Stomach (tissue), 9 donors: ENCODE data around the gene RREB1. TPM values are rescaled to one million over a fixed set of nuclear protein-coding genes. Genes with fewer than 3 reads are reported as not detected.

Experiments used
- DNase-seq, 2 donors: peaks; one replicate each; pipeline versions ENCODE4 v3.0.0 to v3.0.0-alpha.2; 2013 to 2019
- H3K27ac ChIP-seq, 5 donors: fragments of 200-600 bp in 4 of 5; sonication (generic) in 4 of 5; one replicate each; pipeline ENCODE4 v1.5.1; 2013 to 2019; ENCODE audit warnings: mild to moderate bottlenecking in 1 of 5, moderate library complexity in 1 of 5
- H3K27me3 ChIP-seq, 3 donors: fragments of 200-600 bp; sonication (generic); one replicate each; pipeline ENCODE4 v1.5.1; 2017 to 2019; ENCODE audit warnings: mixed run types in 1 of 3
- H3K36me3 ChIP-seq, 4 donors: fragments of 200-600 bp; sonication (generic); 1 replicate in 3 of 4; 2 replicates in 1 of 4; pipeline ENCODE4 v1.5.1; 2016 to 2019
- H3K4me1 ChIP-seq, 4 donors: fragments of 200-600 bp; sonication (generic); one replicate each; pipeline ENCODE4 v1.5.1; 2016 to 2019
- H3K4me3 ChIP-seq, 4 donors: fragments of 200-600 bp; sonication (generic) in 3 of 4; one replicate each; pipeline ENCODE4 v1.5.1; 2016 to 2019; ENCODE audit warnings: mild to moderate bottlenecking in 1 of 4
- H3K9me3 ChIP-seq, 4 donors: fragments of 200-600 bp; sonication (generic); one replicate each; pipeline ENCODE4 v1.5.1; 2016 to 2019
- EP300 ChIP-seq: sonication (generic); formaldehyde crosslinking; IDR thresholded peaks from one replicate; pipeline ENCODE4 v1.6.1; 2017; ENCODE audit warnings: antibody characterized with exemption
- POLR2A ChIP-seq, 4 donors: fragments of 450-650 bp; IDR thresholded peaks; one replicate each; pipeline ENCODE4 v1.6.1; 2016; ENCODE audit warnings: antibody characterized with exemption in 4 of 4, control low read depth in 2 of 4, mild to moderate bottlenecking in 1 of 4, moderate library complexity in 1 of 4
- POLR2AphosphoS5 ChIP-seq, 3 donors: sonication (generic); formaldehyde crosslinking; IDR thresholded peaks; one replicate each; pipeline ENCODE4 v1.6.1; 2016; ENCODE audit warnings: antibody characterized with exemption in 3 of 3
- WGBS, 5 donors: extraction: QIAGEN DNeasy Blood & Tissue Kit in 3 of 5; methylation state at CpG; one replicate each; pipeline versions ENCODE4 v1.1.5 to v1.1.7; 2013 to 2018; 5-methylcytosine and 5-hydroxymethylcytosine counted together
- intact Hi-C: fragments of 100-400 bp; cut with DNase I; formaldehyde crosslinking; loops from one replicate; pipeline ENCODE4 v1.15.1; 2023; ENCODE audit warnings: low total_unique reads
- polyA plus RNA-seq, 3 donors: library from polyadenylated mRNA; stranded (reverse); fragments of 200-250 nt; gene quantifications; one replicate each; pipeline ENCODE4 v1.2.3, GENCODE V29; 2013
- total RNA-seq, 5 donors: library from RNA; depleted of rRNA; stranded (reverse); fragments of >200 nt; gene quantifications; one replicate each; pipeline versions ENCODE4 v1.1.0 to v1.2.3, GENCODE V29; 2014 to 2016
- TF ChIP-seq, protein P1 (sequence below), 7 experiments: fragments of 450-650 bp in 4 of 7; fragments of 200-600 bp in 3 of 7; sonication (generic) in 3 of 7; IDR thresholded peaks; one replicate each; pipeline ENCODE4 v1.5.1; 2016 to 2019; ENCODE audit warnings: antibody characterized with exemption in 7 of 7, control low read depth in 2 of 7, mild to moderate bottlenecking in 1 of 7
- donor health status: healthy with polysubstance abuse.
- donor health status: Bipolar disorder and iron deficiency.
- donor health status: healthy.

The RREB1 gene
- total and polyA plus RNA-seq, 8 donors = 4.0 to 125 (median 45.3) TPM

DNA sequence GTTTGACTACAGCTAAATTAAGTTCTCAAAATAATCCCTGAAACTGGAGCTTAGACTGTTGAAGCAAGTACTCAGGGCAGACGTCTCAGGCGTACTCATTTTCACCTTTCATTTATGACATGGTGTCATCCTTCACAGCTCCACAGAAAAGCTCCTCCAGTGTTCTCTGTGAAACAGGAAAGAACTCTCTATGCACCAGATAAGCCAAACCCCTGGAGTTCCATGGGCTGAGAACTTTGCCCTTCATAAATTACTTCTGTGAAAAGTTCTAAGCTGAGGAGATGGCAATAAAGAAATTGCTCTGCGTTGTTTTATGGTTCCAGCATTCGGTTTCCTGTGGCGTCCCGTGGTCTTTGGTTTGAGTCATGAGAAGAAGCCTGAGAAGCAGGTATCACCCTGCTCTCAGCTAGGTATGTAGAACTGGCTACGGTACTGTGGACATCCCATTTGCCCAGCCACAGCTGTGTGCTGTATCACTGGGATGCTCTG, 20.2 kb upstream of the RREB1 start:
- peak in 1 of 2 donors; percentile 48 for DNase-seq

DNA sequence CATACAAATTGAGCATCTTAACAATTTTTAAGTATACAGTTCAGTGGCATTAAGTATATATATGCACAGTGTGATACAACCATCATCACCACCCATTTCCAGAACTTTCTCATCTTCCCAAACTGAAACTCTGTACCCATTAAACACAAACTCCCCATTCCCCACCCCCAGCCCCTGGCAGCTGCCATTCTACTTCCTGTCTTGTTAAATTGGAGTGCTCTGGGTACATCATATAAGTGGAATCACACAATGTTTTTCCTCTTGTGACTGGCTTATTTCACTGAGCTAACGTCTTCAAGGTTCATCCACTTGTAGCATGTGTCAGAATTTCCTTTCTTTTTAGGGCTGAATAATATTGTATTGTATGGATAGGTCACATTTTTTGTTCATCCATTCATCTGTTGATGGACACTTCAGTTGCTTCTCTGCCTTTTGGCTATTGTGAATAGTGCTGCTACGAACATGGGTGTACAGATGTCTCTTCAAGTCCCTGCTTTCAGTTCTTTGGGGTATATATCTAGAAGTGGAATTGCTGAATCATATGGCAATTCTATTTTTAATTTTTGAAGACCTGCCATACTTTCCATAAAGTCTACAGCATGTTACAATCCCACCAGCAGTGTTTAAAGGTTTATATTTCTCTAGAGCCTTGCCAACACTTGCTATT, 19.6 kb upstream of the RREB1 start:
- DNase-seq = no peak

More for the DNA sequence above, 20.2 kb upstream of the RREB1 start:
- 56 to 77% (median 70%) methylated on average over 7 of the region's 7 CpGs for WGBS, 5 donors
- no peaks in the 10 kb centered on the region for H3K36me3 ChIP-seq
- H3K27ac ChIP-seq = peak overlapping the region in 4 of 5 donors; percentile 41 to 82 (median 55)
- TF ChIP-seq POLR2AphosphoS5 (IDR thresholded peaks at IDR 0.05) (no peak), EP300 (no peak), POLR2A (IDR thresholded peaks at IDR 0.05) (no peak)
- TF ChIP-seq, protein P1, sequence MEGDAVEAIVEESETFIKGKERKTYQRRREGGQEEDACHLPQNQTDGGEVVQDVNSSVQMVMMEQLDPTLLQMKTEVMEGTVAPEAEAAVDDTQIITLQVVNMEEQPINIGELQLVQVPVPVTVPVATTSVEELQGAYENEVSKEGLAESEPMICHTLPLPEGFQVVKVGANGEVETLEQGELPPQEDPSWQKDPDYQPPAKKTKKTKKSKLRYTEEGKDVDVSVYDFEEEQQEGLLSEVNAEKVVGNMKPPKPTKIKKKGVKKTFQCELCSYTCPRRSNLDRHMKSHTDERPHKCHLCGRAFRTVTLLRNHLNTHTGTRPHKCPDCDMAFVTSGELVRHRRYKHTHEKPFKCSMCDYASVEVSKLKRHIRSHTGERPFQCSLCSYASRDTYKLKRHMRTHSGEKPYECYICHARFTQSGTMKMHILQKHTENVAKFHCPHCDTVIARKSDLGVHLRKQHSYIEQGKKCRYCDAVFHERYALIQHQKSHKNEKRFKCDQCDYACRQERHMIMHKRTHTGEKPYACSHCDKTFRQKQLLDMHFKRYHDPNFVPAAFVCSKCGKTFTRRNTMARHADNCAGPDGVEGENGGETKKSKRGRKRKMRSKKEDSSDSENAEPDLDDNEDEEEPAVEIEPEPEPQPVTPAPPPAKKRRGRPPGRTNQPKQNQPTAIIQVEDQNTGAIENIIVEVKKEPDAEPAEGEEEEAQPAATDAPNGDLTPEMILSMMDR (IDR thresholded peaks at IDR 0.05) = no peak
- intact Hi-C loops = no loop called here
- H3K27me3 ChIP-seq = no peaks in the 10 kb centered on the region
- H3K9me3 ChIP-seq = no peaks in the 10 kb centered on the region
- H3K4me3 ChIP-seq = peak overlapping the region in 1 of 4 donors; percentile 30
- H3K4me1 ChIP-seq = peaks cover 14 to 19% (median 17%) of the 10 kb centered on the region in 4 donors

DNA sequence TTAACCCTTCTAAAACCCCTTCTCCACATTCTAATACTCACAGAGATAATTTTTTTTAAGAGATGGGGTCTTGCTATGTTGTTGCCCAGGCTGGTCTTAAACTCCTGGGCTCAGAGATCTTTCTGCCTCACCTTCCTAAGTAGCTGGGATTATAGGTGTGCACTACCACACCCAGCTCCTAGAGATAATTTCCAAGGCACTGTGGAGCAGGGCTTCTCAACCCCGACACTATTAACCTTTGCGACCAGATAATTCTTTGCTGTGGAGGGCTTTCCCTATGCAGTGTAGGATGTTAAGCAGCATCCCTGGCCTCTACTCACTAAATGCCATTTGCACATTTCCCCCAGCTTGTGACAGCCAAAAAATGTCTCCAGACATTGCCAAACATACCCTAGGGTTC, 8.8 kb upstream of the RREB1 start:
- intact Hi-C loops = no loop called here
- peaks cover 0 to 6% (median 0%) of the 10 kb centered on the region in 4 donors for H3K4me1 ChIP-seq
- H3K36me3 ChIP-seq = no peaks in the 10 kb centered on the region
- 49 to 78% (median 57%) methylated on average over 2 of the region's 2 CpGs for WGBS, 5 donors
- H3K4me3 ChIP-seq = no peak overlapping the region
- H3K27me3 ChIP-seq = no peaks in the 10 kb centered on the region
- DNase-seq = no peak
- H3K9me3 ChIP-seq = no peaks in the 10 kb centered on the region
- no peak overlapping the region for H3K27ac ChIP-seq
- TF ChIP-seq, protein P1 (IDR thresholded peaks at IDR 0.05) = no peak
- no peak for TF ChIP-seq EP300
- no peak for TF ChIP-seq POLR2AphosphoS5 (IDR thresholded peaks at IDR 0.05)
- TF ChIP-seq POLR2A (IDR thresholded peaks at IDR 0.05) = no peak

More for the DNA sequence above, 19.6 kb upstream of the RREB1 start:
- 65 to 82% (median 77%) methylated on average over 2 of the region's 2 CpGs for WGBS, 5 donors
- intact Hi-C loops = no loop called here
- no peaks in the 10 kb centered on the region for H3K9me3 ChIP-seq
- TF ChIP-seq EP300 = no peak
- TF ChIP-seq POLR2A (IDR thresholded peaks at IDR 0.05) = no peak
- TF ChIP-seq, protein P1 (IDR thresholded peaks at IDR 0.05) = no peak
- H3K27ac ChIP-seq = no peak overlapping the region
- peaks cover 14 to 19% (median 17%) of the 10 kb centered on the region in 4 donors for H3K4me1 ChIP-seq
- no peaks in the 10 kb centered on the region for H3K36me3 ChIP-seq
- no peaks in the 10 kb centered on the region for H3K27me3 ChIP-seq
- H3K4me3 ChIP-seq = no peak overlapping the region

DNA sequence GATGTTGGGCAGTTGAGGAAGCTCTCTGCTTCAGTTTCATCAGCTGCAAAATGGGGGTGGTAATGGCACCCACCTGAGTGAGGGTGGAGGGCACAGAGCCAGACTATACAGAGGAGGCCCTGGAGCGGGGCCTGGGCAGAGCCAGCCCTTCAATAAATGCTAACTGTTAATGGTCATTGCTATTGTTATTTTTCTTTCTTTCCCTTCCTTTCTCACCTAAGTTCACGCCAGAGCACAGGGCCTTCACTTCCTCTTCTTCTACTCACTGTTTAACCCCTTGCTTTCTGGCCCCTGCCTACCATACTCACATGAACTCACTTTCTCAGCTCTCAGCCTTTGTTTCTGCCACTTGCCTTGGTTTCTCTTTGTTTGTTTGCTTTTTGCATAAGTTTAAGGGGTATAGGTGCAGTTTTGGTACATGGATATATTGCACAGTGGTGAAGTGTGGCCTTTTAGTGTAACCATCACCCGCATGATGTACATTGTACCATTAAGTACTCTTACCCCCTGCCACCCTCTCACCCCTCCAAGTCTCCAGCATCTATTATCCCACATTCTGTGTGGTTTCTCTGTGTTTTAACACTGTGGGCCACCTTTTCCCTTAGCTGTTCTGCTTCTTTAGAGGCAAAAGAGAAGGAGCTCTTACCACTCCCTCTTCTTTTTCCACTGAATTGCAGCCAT, 7.5 kb upstream of the RREB1 start:
- intact Hi-C loops = no loop called here
- no peaks in the 10 kb centered on the region for H3K36me3 ChIP-seq
- DNase-seq = no peak
- no peaks in the 10 kb centered on the region for H3K9me3 ChIP-seq
- WGBS, 5 donors = 65 to 75% (median 74%) methylated on average over 3 of the region's 3 CpGs
- H3K4me3 ChIP-seq = no peak overlapping the region
- no peak overlapping the region for H3K27ac ChIP-seq
- peaks cover 0 to 6% (median 0%) of the 10 kb centered on the region in 4 donors for H3K4me1 ChIP-seq
- no peaks in the 10 kb centered on the region for H3K27me3 ChIP-seq
- TF ChIP-seq EP300 (no peak), POLR2A (IDR thresholded peaks at IDR 0.05) (no peak), POLR2AphosphoS5 (IDR thresholded peaks at IDR 0.05) (no peak)
- TF ChIP-seq, protein P1 (IDR thresholded peaks at IDR 0.05) = no peak
